Activated CD8-positive, alpha-beta T cell treated with anti-CD3 and anti-CD28 coated beads for 36 hours (primary cell): Measurements from ENCODE around the gene P3H3. TPM values are rescaled to one million over a fixed set of nuclear protein-coding genes. Genes with fewer than 3 reads are reported as not detected.

Experiments used
- ATAC-seq: fragments of 200-7000 bp; cut with Tn5 transposase; one replicate; pipeline ENCODE4 v1.10.0; 2021; ENCODE audit warnings: mild to moderate bottlenecking, moderate library complexity
- CTCF ChIA-PET: fragments of 350-600 bp; sonication (Branson Sonifier 250); formaldehyde crosslinking; loops from one replicate; lab custom pipeline; 2021; ENCODE audit warnings: antibody characterized with exemption; lab: Charles Lee
- POLR2A ChIA-PET: fragments of 350-600 bp; sonication (Branson Sonifier 250); formaldehyde crosslinking; loops from one replicate; lab custom pipeline; 2021; ENCODE audit warnings: antibody characterized with exemption; lab: Charles Lee
- DNase-seq: peaks from one replicate; pipeline ENCODE4 v3.0.0-alpha.2; 2020
- H3K27ac Mint-ChIP-seq: one replicate; pipeline ENCODE4 v1.8.0; 2021; ENCODE audit warnings: mild to moderate bottlenecking, mixed read lengths
- H3K27me3 Mint-ChIP-seq: one replicate; pipeline ENCODE4 v1.8.0; 2021; ENCODE audit warnings: mixed read lengths
- H3K36me3 Mint-ChIP-seq: one replicate; pipeline ENCODE4 v1.8.0; 2021; ENCODE audit warnings: low read depth, mixed read lengths
- H3K4me1 Mint-ChIP-seq: one replicate; pipeline ENCODE4 v1.8.0; 2021; ENCODE audit warnings: low read depth, mixed read lengths
- H3K4me3 Mint-ChIP-seq: one replicate; pipeline ENCODE4 v1.8.0; 2021; ENCODE audit warnings: mild to moderate bottlenecking, moderate library complexity, mixed read lengths
- H3K9me3 Mint-ChIP-seq: one replicate; pipeline ENCODE4 v1.8.0; 2021; ENCODE audit warnings: mixed read lengths
- CTCF ChIP-seq: fragments of 200-600 bp; IDR thresholded peaks from one replicate; pipeline ENCODE4 v1.8.0; 2022; ENCODE audit warnings: antibody characterized with exemption, mild to moderate bottlenecking
- intact Hi-C: fragments of 100-400 bp; cut with micrococcal nuclease; formaldehyde crosslinking; loops from one replicate; pipeline ENCODE4 v1.10.0; 2022
- total RNA-seq, 2 experiments: library from RNA; stranded (reverse); gene quantifications; one replicate each; pipeline ENCODE4 v1.2.3, GENCODE V29; 2021

P3H3 gene
- total RNA-seq, 2 experiments from 2014 or later = 2.1 to 2.3 TPM

GRCh38 chr12:6838854-6839253, 10.6 kb downstream of the P3H3 start:
- Mint-ChIP-seq H3K4me3 (no peak overlapping the region), H3K27ac (no peak overlapping the region), H3K36me3 (no peaks in the 10 kb centered on the region), H3K27me3 (no peaks in the 10 kb centered on the region), H3K9me3 (no peaks in the 10 kb centered on the region), H3K4me1 (peaks cover 11% of the 10 kb centered on the region)
- ChIA-PET POLR2A (interaction anchor here (0.8 to 1.2 kb wide), 5 partner anchors 12 to 86 kb away, joined by 3 to 5 read pairs (median 3); partner anchors contain the start of genes CDCA3 and MLF2), CTCF (interaction anchor here (1.6 to 3.0 kb wide), 5 partner anchors 10 to 86 kb away, joined by 5 to 15 read pairs (median 7); partner anchors contain the start of genes CDCA3, MLF2 and P3H3)
- DNase-seq (no peak), ATAC-seq (no peak)
- TF ChIP-seq CTCF = no peak
- intact Hi-C loops = no loop called here

GRCh38 chr12:6839482-6840201, 11.4 kb downstream of the P3H3 start:
- TF ChIP-seq CTCF = no peak
- DNase-seq = no peak
- no peaks in the 10 kb centered on the region for H3K27me3 Mint-ChIP-seq
- H3K27ac Mint-ChIP-seq = no peak overlapping the region
- no peak overlapping the region for H3K4me3 Mint-ChIP-seq
- no peaks in the 10 kb centered on the region for H3K36me3 Mint-ChIP-seq
- no peak for ATAC-seq
- ChIA-PET CTCF (interaction anchor here (1.6 to 3.0 kb wide), 6 partner anchors 11 to 86 kb away, joined by 4 to 15 read pairs (median 6); partner anchors contain the start of genes CDCA3, MLF2, P3H3 and SPSB2), POLR2A (interaction anchor here (0.8 to 1.5 kb wide), 6 partner anchors 12 to 87 kb away, joined by 3 to 7 read pairs (median 4); partner anchors contain the start of genes CDCA3, MLF2, TPI1 and USP5)
- H3K4me1 Mint-ChIP-seq = peaks cover 5% of the 10 kb centered on the region
- no peaks in the 10 kb centered on the region for H3K9me3 Mint-ChIP-seq
- intact Hi-C loops = no loop called here

- H3K27ac Mint-ChIP-seq = no peak overlapping the region
- H3K9me3 Mint-ChIP-seq = no peaks in the 10 kb centered on the region
- H3K36me3 Mint-ChIP-seq = peaks cover 2% of the 10 kb centered on the region
- no peaks in the 10 kb centered on the region for H3K27me3 Mint-ChIP-seq
- TF ChIP-seq CTCF = no peak
- no peak overlapping the region for H3K4me3 Mint-ChIP-seq
- DNase-seq (no peak), ATAC-seq (no peak)
- POLR2A ChIA-PET = interaction anchor here (1.0 to 1.5 kb wide), 3 partner anchors 11 to 88 kb away, joined by 3 to 7 read pairs (median 4); partner anchors contain the start of genes CDCA3, MLF2, TPI1 and USP5
- intact Hi-C loops = no loop called here
- CTCF ChIA-PET = interaction anchor here (1.6 to 3.0 kb wide), 6 partner anchors 10 to 87 kb away, joined by 4 to 15 read pairs (median 6); partner anchors contain the start of genes CDCA3, MLF2, P3H3 and SPSB2
- H3K4me1 Mint-ChIP-seq = peaks cover 2% of the 10 kb centered on the region
Measured at GRCh38 chr12:6840330-6840729, 12.1 kb downstream of the P3H3 start.

- no peak for ATAC-seq
- H3K27me3 Mint-ChIP-seq = no peaks in the 10 kb centered on the region
- POLR2A ChIA-PET = interaction anchor here (1.0 to 2.8 kb wide), 5 partner anchors 8 to 117 kb away, joined by 3 to 10 read pairs (median 7); partner anchors contain the start of genes CDCA3, COPS7A, TPI1 and USP5
- intact Hi-C loops = no loop called here
- CTCF ChIA-PET = interaction anchor here (0.7 to 3.0 kb wide), 5 partner anchors 9 to 88 kb away, joined by 3 to 15 read pairs (median 7); partner anchors contain the start of genes CDCA3, MLF2 and SPSB2
- H3K9me3 Mint-ChIP-seq = no peaks in the 10 kb centered on the region
- TF ChIP-seq CTCF = no peak
- no peaks in the 10 kb centered on the region for H3K4me1 Mint-ChIP-seq
- H3K36me3 Mint-ChIP-seq = peaks cover 4% of the 10 kb centered on the region
- no peak within 1 kb of the TSS for H3K27ac Mint-ChIP-seq
- no peak within 1 kb of the TSS for H3K4me3 Mint-ChIP-seq
- DNase-seq = no peak
Measured at GRCh38 chr12:6840761-6841515, 12.7 kb downstream of the P3H3 start, which contains the start of gene GNB3. Gene GNB3 (plus strand): TSS chr12:6840925. CDS start chr12:6841288, 363 bp downstream.
